HCT116 (cell line): ENCODE measurements around the gene OCEL1. TPM values are rescaled to one million over a fixed set of nuclear protein-coding genes. Genes with fewer than 3 reads are reported as not detected.

ENCODE experiments used
- ATAC-seq: fragments of 200-7000 bp; cut with Tn5 transposase; 2 replicates; pipeline ENCODE4 v1.9.1; 2020; ENCODE audit warnings: mild to moderate bottlenecking, moderate library complexity
- BruUV-seq: library from RNA; stranded (reverse); fragments of 400-500 nt; replicated peaks from 2 replicates; lab custom pipeline; 2021; lab: Mats Ljungman, UMichigan
- CTCF ChIA-PET: fragments of 300-600 bp; sonication (Branson Sonifier 250); formaldehyde crosslinking; loops from one replicate; lab custom pipeline; 2021; ENCODE audit warnings: antibody characterized with exemption; lab: Charles Lee
- POLR2A ChIA-PET: fragments of 300-600, 350-600 bp; sonication (Branson Sonifier 250); formaldehyde crosslinking; loops from one replicate; lab custom pipeline; 2021; ENCODE audit warnings: antibody characterized with exemption; lab: Charles Lee
- RAD21 ChIA-PET, 2 experiments: fragments of 300-600 bp; sonication (Branson Sonifier 250); formaldehyde crosslinking; loops; one replicate each; lab custom pipeline; 2023; ENCODE audit warnings: low total read pairs in 2 of 2; ENCODE audit not compliant: uncharacterized antibody in 2 of 2, unreplicated experiment in 2 of 2, low non-redundant PET in 1 of 2; lab: Charles Lee
- DNase-seq: peaks from one replicate; pipeline ENCODE4 v3.0.0-alpha.2; 2010; ENCODE audit warnings: low read depth, low spot score
- H2AFZ ChIP-seq: fragments of 200-600 bp; shearing (Covaris generic), sonication (generic); 2 replicates; pipeline ENCODE4 v1.6.1; 2017; ENCODE audit warnings: low read depth, mixed run types, mixed read lengths, antibody characterized with exemption, low read length; ENCODE audit not compliant: poor library complexity, severe bottlenecking
- H3K27ac ChIP-seq: 2 replicates; pipeline ENCODE4 v1.5.1; 2012; ENCODE audit warnings: low read depth, low read length
- H3K27me3 ChIP-seq: fragments of 200-600 bp; sonication (generic); 2 replicates; pipeline ENCODE4 v1.6.1; 2016; ENCODE audit warnings: mixed run types, low read length, mixed read lengths; ENCODE audit not compliant: insufficient read depth
- H3K36me3 ChIP-seq, 2 experiments: fragments of 200-500 bp in 1 of 2; fragments of 200-600 bp in 1 of 2; sonication (Bioruptor generic) in 1 of 2; sonication (generic) in 1 of 2; 2 replicates each; pipeline versions ENCODE4 v1.5.1 to v1.6.1; 2014 to 2016; ENCODE audit warnings: low read length in 2 of 2, inconsistent platforms in 1 of 2, mixed read lengths in 1 of 2, mixed run types in 1 of 2; ENCODE audit not compliant: insufficient read depth in 2 of 2, control insufficient read depth in 1 of 2
- H3K4me1 ChIP-seq, 2 experiments: fragments of 200-600 bp in 1 of 2; sonication (generic) in 1 of 2; 2 replicates each; pipeline versions ENCODE4 v1.5.1 to v1.6.1; 2012 to 2017; ENCODE audit warnings: low read length in 2 of 2, inconsistent platforms in 1 of 2, mild to moderate bottlenecking in 1 of 2, mixed read lengths in 1 of 2, mixed run types in 1 of 2, moderate library complexity in 1 of 2; ENCODE audit not compliant: insufficient read depth in 2 of 2, control insufficient read depth in 1 of 2
- H3K4me2 ChIP-seq: fragments of 200-600 bp; sonication (generic); 2 replicates; pipeline ENCODE4 v1.6.1; 2017; ENCODE audit warnings: mixed run types, low read length, mixed read lengths
- H3K4me3 ChIP-seq, 2 experiments: fragments of 200-600 bp in 1 of 2; sonication (generic) in 1 of 2; replicated peaks in 1 of 2; 2 replicates each; pipeline ENCODE4 v1.5.1; 2011 to 2016; ENCODE audit warnings: low read length in 2 of 2, control low read depth in 1 of 2, low read depth in 1 of 2, mild to moderate bottlenecking in 1 of 2, mixed read lengths in 1 of 2, mixed run types in 1 of 2
- H3K79me2 ChIP-seq: fragments of 200-600 bp; sonication (generic); 2 replicates; pipeline ENCODE4 v1.6.1; 2017; ENCODE audit warnings: mild to moderate bottlenecking, mixed run types, low read length, moderate library complexity, mixed read lengths; ENCODE audit not compliant: insufficient read depth
- H3K9ac ChIP-seq: fragments of 200-600 bp; sonication (generic); 2 replicates; pipeline ENCODE4 v1.6.1; 2016; ENCODE audit warnings: low read length, mixed read lengths
- H3K9me2 ChIP-seq: fragments of 200-600 bp; sonication (generic), shearing (Covaris generic); 2 replicates; pipeline ENCODE4 v1.6.1; 2017; ENCODE audit warnings: mixed run types, mild to moderate bottlenecking, moderate library complexity; ENCODE audit not compliant: insufficient read depth
- H3K9me3 ChIP-seq, 2 experiments: fragments of 200-500 bp in 1 of 2; fragments of 200-600 bp in 1 of 2; sonication (Bioruptor generic) in 1 of 2; sonication (generic) in 1 of 2; 2 replicates each; pipeline ENCODE4 v1.6.1; 2014 to 2017; ENCODE audit warnings: low read length in 2 of 2, mixed read lengths in 2 of 2, inconsistent platforms in 1 of 2, low read depth in 1 of 2, mild to moderate bottlenecking in 1 of 2, mixed run types in 1 of 2, moderate library complexity in 1 of 2; ENCODE audit not compliant: control insufficient read depth in 1 of 2, insufficient read depth in 1 of 2
- H4K20me1 ChIP-seq: fragments of 200-600 bp; sonication (generic), shearing (Covaris generic); 2 replicates; pipeline ENCODE4 v1.6.1; 2017; ENCODE audit warnings: mixed run types, mild to moderate bottlenecking, moderate library complexity; ENCODE audit not compliant: insufficient read depth
- CEBPB ChIP-seq: IDR thresholded peaks from 2 replicates; pipeline ENCODE4 v1.6.1; 2012; ENCODE audit warnings: low read depth
- EGR1 ChIP-seq: IDR thresholded peaks from 2 replicates; pipeline ENCODE4 v1.6.1; 2012; ENCODE audit warnings: low read depth
- ELF1 ChIP-seq: IDR thresholded peaks from 2 replicates; pipeline ENCODE4 v1.6.1; 2012; ENCODE audit warnings: low read depth, borderline replicate concordance
- FOSL1 ChIP-seq: IDR thresholded peaks from 2 replicates; pipeline ENCODE4 v1.6.1; 2012; ENCODE audit warnings: low read depth
- JUND ChIP-seq: IDR thresholded peaks from 2 replicates; pipeline ENCODE4 v1.6.1; 2012
- MAX ChIP-seq: IDR thresholded peaks from 2 replicates; pipeline ENCODE4 v1.6.1; 2012
- POLR2A ChIP-seq: IDR thresholded peaks from 2 replicates; pipeline ENCODE4 v1.7.0; 2011; ENCODE audit warnings: borderline replicate concordance; ENCODE audit not compliant: insufficient read depth, insufficient read length; ENCODE audit errors: extremely low read depth
- POLR2AphosphoS5 ChIP-seq: IDR thresholded peaks from 2 replicates; pipeline ENCODE4 v1.6.1; 2011; ENCODE audit warnings: mild to moderate bottlenecking, low read depth, low read length, moderate library complexity
- RAD21 ChIP-seq: IDR thresholded peaks from 2 replicates; pipeline ENCODE4 v1.6.1; 2012; ENCODE audit warnings: low read depth, mild to moderate bottlenecking
- REST ChIP-seq: IDR thresholded peaks from 2 replicates; pipeline ENCODE4 v1.6.1; 2012; ENCODE audit warnings: low read depth
- SIN3A ChIP-seq: IDR thresholded peaks from 2 replicates; pipeline ENCODE4 v1.6.1; 2012; ENCODE audit warnings: low read depth
- SP1 ChIP-seq: IDR thresholded peaks from 2 replicates; pipeline ENCODE4 v1.6.1; 2012; ENCODE audit warnings: low read depth
- SRF ChIP-seq: IDR thresholded peaks from 2 replicates; pipeline ENCODE4 v1.6.1; 2012; ENCODE audit warnings: low read depth
- TCF7L2 ChIP-seq: IDR thresholded peaks from 2 replicates; pipeline ENCODE4 v1.7.0; 2011; ENCODE audit warnings: borderline replicate concordance, inconsistent platforms; ENCODE audit not compliant: insufficient read depth, insufficient read length; ENCODE audit errors: extremely low read depth
- YY1 ChIP-seq: IDR thresholded peaks from 2 replicates; pipeline ENCODE4 v1.6.1; 2011; ENCODE audit warnings: low read length, low read depth, moderate library complexity, mild to moderate bottlenecking; ENCODE audit not compliant: insufficient replicate concordance; ENCODE audit errors: extremely low read depth
- ZFX ChIP-seq: fragments of 450-650 bp; IDR thresholded peaks from 2 replicates; pipeline ENCODE4 v1.6.1; 2017
- ZNF274 ChIP-seq: fragments of 200-500 bp; sonication (Bioruptor generic); IDR thresholded peaks from 2 replicates; pipeline ENCODE4 v1.6.1; 2014; ENCODE audit warnings: mild to moderate bottlenecking, low read depth, low read length, inconsistent platforms
- intact Hi-C: fragments of 100-400 bp; cut with micrococcal nuclease; formaldehyde crosslinking; loops from 2 replicates; pipeline ENCODE4 v1.10.0; 2022
- total RNA-seq: library from RNA; stranded (reverse); gene quantifications from one replicate; pipeline ENCODE4 v1.2.1, GENCODE V29; 2021; ENCODE audit not compliant: unreplicated experiment
- TF ChIP-seq, protein P1 (sequence below): IDR thresholded peaks from 2 replicates; pipeline ENCODE4 v1.6.1; 2012
- TF ChIP-seq, protein P2 (sequence below): IDR thresholded peaks from 2 replicates; pipeline ENCODE4 v1.6.1; 2011; ENCODE audit warnings: mild to moderate bottlenecking, low read length, moderate library complexity; ENCODE audit not compliant: insufficient replicate concordance; ENCODE audit errors: extremely low read depth

OCEL1 gene
- total RNA-seq, 1 experiment from 2014 or later: 39.8 TPM

GRCh38 chr19:17248011-17248776 is 22.2 kb downstream of the OCEL1 start (continued):
- no peak for TF ChIP-seq REST

GRCh38 chr19:17249887-17250548 is 24.0 kb downstream of the OCEL1 start:
- Histone ChIP-seq H4K20me1 (no peaks in the 10 kb centered on the region), H3K9me2 (no peaks in the 10 kb centered on the region), H3K36me3 (no peaks in the 10 kb centered on the region), H3K27ac (peak overlapping the region; percentile 43; the same call in 1 of the 2 replicates), H3K79me2 (peaks cover 2% of the 10 kb centered on the region; the same call in 1 of the 2 replicates), H3K4me1 (peaks cover 36 to 47% of the 10 kb centered on the region in 2 experiments), H3K4me3 (no peak overlapping the region), H3K4me2 (peak overlapping the region; percentile 94), H2AFZ (no peak overlapping the region), H3K9me3 (no peaks in the 10 kb centered on the region), H3K27me3 (no peaks in the 10 kb centered on the region), H3K9ac (no peak overlapping the region)
- ChIA-PET CTCF (interaction anchor here (1.8 kb wide), 1 partner anchor 10 kb away, joined by 8 read pairs; no protein-coding TSS in a partner anchor), POLR2A (interaction anchor here (1.3 to 1.9 kb wide), 3 partner anchors 9 to 17 kb away, joined by 3 to 7 read pairs (median 7); partner anchors contain the start of gene BABAM1), RAD21 (no interaction called here)
- no TSS peak for BruUV-seq
- intact Hi-C loops: no loop called here
- no peak for DNase-seq
- TF ChIP-seq SP1: no peak
- no peak for TF ChIP-seq EGR1
- TF ChIP-seq FOSL1: no peak
- no peak for TF ChIP-seq ELF1
- no peak for TF ChIP-seq MAX
- no peak for TF ChIP-seq JUND
- TF ChIP-seq, protein P1, sequence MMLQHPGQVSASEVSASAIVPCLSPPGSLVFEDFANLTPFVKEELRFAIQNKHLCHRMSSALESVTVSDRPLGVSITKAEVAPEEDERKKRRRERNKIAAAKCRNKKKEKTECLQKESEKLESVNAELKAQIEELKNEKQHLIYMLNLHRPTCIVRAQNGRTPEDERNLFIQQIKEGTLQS: no peak
- TF ChIP-seq POLR2A: no peak
- no peak for TF ChIP-seq RAD21
- TF ChIP-seq, protein P2, sequence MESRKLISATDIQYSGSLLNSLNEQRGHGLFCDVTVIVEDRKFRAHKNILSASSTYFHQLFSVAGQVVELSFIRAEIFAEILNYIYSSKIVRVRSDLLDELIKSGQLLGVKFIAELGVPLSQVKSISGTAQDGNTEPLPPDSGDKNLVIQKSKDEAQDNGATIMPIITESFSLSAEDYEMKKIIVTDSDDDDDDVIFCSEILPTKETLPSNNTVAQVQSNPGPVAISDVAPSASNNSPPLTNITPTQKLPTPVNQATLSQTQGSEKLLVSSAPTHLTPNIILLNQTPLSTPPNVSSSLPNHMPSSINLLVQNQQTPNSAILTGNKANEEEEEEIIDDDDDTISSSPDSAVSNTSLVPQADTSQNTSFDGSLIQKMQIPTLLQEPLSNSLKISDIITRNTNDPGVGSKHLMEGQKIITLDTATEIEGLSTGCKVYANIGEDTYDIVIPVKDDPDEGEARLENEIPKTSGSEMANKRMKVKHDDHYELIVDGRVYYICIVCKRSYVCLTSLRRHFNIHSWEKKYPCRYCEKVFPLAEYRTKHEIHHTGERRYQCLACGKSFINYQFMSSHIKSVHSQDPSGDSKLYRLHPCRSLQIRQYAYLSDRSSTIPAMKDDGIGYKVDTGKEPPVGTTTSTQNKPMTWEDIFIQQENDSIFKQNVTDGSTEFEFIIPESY: no peak
- TF ChIP-seq CEBPB: no peak
- no peak for TF ChIP-seq ZNF274
- TF ChIP-seq TCF7L2: no peak
- TF ChIP-seq SIN3A: no peak
- no peak for TF ChIP-seq POLR2AphosphoS5
- TF ChIP-seq SRF: no peak
- no peak for TF ChIP-seq ZFX
- no peak for TF ChIP-seq YY1
- no peak for ATAC-seq
